ENCODE results near the gene SLC29A2. TPM values are rescaled to one million over a fixed set of nuclear protein-coding genes. Genes with fewer than 3 reads are reported as not detected.

Gene SLC29A2
- total and polyA plus RNA-seq, 2 of the 8 experiments (the other 6 are each of a cell fraction or from before 2014, with no cell fraction given), result 29.3 to 31.6 TPM

GRCh38 chr11:66363805-66364535 lies 7.6 kb downstream of the SLC29A2 start:
- no peak overlapping the region for H3K23ac ChIP-seq (ENCODE audit: insufficient read length)
- peaks cover 9 to 32% of the 10 kb centered on the region in 2 experiments for H4K20me1 ChIP-seq (replicated peaks in 1 of 2; ENCODE audit: control insufficient read depth in 1 of 2, insufficient read depth in 2 of 2, low read length in 2 of 2)
- no peak overlapping the region for H3K18ac ChIP-seq (ENCODE audit: extremely low read depth, low read length)
- peaks cover 0 to 3% (median 0%) of the 10 kb centered on the region in 4 experiments; a peak in 2 of 7 replicates for H3K4me1 ChIP-seq (replicated peaks in 1 of 4; ENCODE audit: control insufficient read depth in 3 of 4, insufficient read depth in 4 of 4, low read length in 3 of 4)
- FAIRE-seq (no peak), DNase-seq (ENCODE audit: low read depth in 1 of 2, low spot score in 2 of 2) (peak; percentile 77 to 99)
- no peak overlapping the region for H3K9ac ChIP-seq (replicated peaks in 1 of 4; ENCODE audit: extremely low read depth in 1 of 4, low read depth in 3 of 4, low read length in 3 of 4)
- H2BK5ac ChIP-seq (ENCODE audit: low read depth, low read length), result no peak overlapping the region
- no peak overlapping the region for H2AK5ac ChIP-seq (ENCODE audit: low read depth, low read length)
- no peak overlapping the region for H3K4me2 ChIP-seq (ENCODE audit: insufficient read depth in 1 of 2, low read depth in 2 of 2, low read length in 2 of 2)
- H3K79me2 ChIP-seq (ENCODE audit: control insufficient read depth in 1 of 2, insufficient read depth in 2 of 2, low read length in 2 of 2), result no peaks in the 10 kb centered on the region; a peak in 1 of 4 replicates
- no peak overlapping the region for H2BK15ac ChIP-seq (ENCODE audit: low read length)
- H3K9me3 ChIP-seq (ENCODE audit: insufficient read depth in 2 of 2, low read depth in 1 of 2, low read length in 1 of 2), result no peaks in the 10 kb centered on the region
- H3K4ac ChIP-seq (replicated peaks; ENCODE audit: insufficient read length, low read depth, low read length), result no peak overlapping the region
- no peak overlapping the region for H2AFZ ChIP-seq (ENCODE audit: low read length)
- H4K8ac ChIP-seq (ENCODE audit: extremely low read depth, insufficient read depth, low read length), result no peak overlapping the region
- H3K27me3 ChIP-seq (replicated peaks in 1 of 4; ENCODE audit: control insufficient read depth in 3 of 4, extremely low read depth in 1 of 4, insufficient read depth in 3 of 4, low read length in 3 of 4), result no peaks in the 10 kb centered on the region
- H2BK120ac ChIP-seq (replicated peaks; ENCODE audit: low read depth, low read length), result no peak overlapping the region
- ChIA-PET POLR2A (ENCODE audit: partially characterized antibody) (interaction anchor here (0.7 to 28.7 kb wide), 11 partner anchors 4 to 663 kb away, joined by 3 to 487 read pairs (median 4); partner anchors contain the start of genes B4GAT1, BRMS1 and SLC29A2), CTCF (ENCODE audit: partially characterized antibody) (interaction anchor here (0.6 to 4.4 kb wide), 33 partner anchors 9 to 1541 kb away, joined by 3 to 39 read pairs (median 4); partner anchors contain the start of genes B4GAT1, BRMS1, MRPL11 and NPAS4)
- H3K14ac ChIP-seq (ENCODE audit: insufficient read length), result no peak overlapping the region
- no peak overlapping the region for H2BK12ac ChIP-seq (ENCODE audit: low read depth, low read length)
- H3K79me1 ChIP-seq (ENCODE audit: low read depth, low read length), result 0 out of 2 replicates have a peak, but pooled peaks cover 2% of the 10 kb centered on the region
- H3K56ac ChIP-seq (replicated peaks; ENCODE audit: insufficient read length, low read depth, low read length), result no peak overlapping the region
- no peak overlapping the region for H4K91ac ChIP-seq (replicated peaks; ENCODE audit: insufficient read length, low read length)
- H3K27ac ChIP-seq (ENCODE audit: low read depth, low read length), result no peak overlapping the region
- no peak overlapping the region for H2BK20ac ChIP-seq (ENCODE audit: low read length)
- no peaks in the 10 kb centered on the region for H3K23me2 ChIP-seq (ENCODE audit: low read depth, low read length)
- WGBS, 2 experiments (ENCODE audit: extremely low coverage in 1 of 2, insufficient coverage in 1 of 2, insufficient read length in 1 of 2, insufficient replicate concordance in 2 of 2, low coverage in 1 of 2, low lambda C conversion rate in 2 of 2, missing lambda C conversion rate in 1 of 2), result 65% methylated on average over 14 of the region's 15 CpGs; no CpG with 5 or more reads in 1 of the 2 experiments
- peaks cover 24 to 57% (median 55%) of the 10 kb centered on the region in 4 experiments for H3K36me3 ChIP-seq (ENCODE audit: control insufficient read depth in 2 of 4, insufficient read depth in 4 of 4, low read length in 3 of 4)
- no peak overlapping the region for H4K5ac ChIP-seq (ENCODE audit: insufficient read length, low read depth, low read length)
- H3K4me3 ChIP-seq (ENCODE audit: extremely low read depth in 1 of 4, insufficient read depth in 2 of 4, low read depth in 3 of 4, low read length in 4 of 4), result no peak overlapping the region
- TF ChIP-seq SIN3A (conservative IDR thresholded peaks at IDR 0.05 in 1 of 2, IDR thresholded peaks at IDR 0.05 in 1 of 2; ENCODE audit: low read depth in 1 of 2, low read length in 2 of 2) (no peak), YY1 (IDR thresholded peaks at IDR 0.05; ENCODE audit: low read depth, low read length) (peak; percentile 70; the same call in 1 of the 2 replicates), RBBP5 (IDR thresholded peaks at IDR 0.05; ENCODE audit: borderline replicate concordance, low read depth, low read length) (no peak), KDM1A (IDR thresholded peaks at IDR 0.05; ENCODE audit: borderline replicate concordance, low read length) (peak; percentile 39; the same call in 1 of the 2 replicates), POLR2AphosphoS5 (IDR thresholded peaks at IDR 0.05; ENCODE audit: low read depth, low read length) (peak; percentile 70), E2F6 (IDR thresholded peaks at IDR 0.05) (peak; percentile 56; the same call in 1 of the 2 replicates), HDAC2 (IDR thresholded peaks at IDR 0.05; ENCODE audit: borderline replicate concordance in 1 of 2, low read depth in 2 of 2, low read length in 2 of 2) (no peak), SP2 (IDR thresholded peaks at IDR 0.05; ENCODE audit: low read length) (no peak), SIX5 (IDR thresholded peaks at IDR 0.05; ENCODE audit: low read depth, low read length) (no peak), SP1 (IDR thresholded peaks at IDR 0.05; ENCODE audit: low read depth, low read length) (0 out of 2 replicates have a peak, but pooled peaks have one; percentile 15), CREB1 (IDR thresholded peaks at IDR 0.05) (peak; percentile 44; the same call in 1 of the 2 replicates)
